ENCODE measurements around the gene ECM2. TPM values are rescaled to one million over a fixed set of nuclear protein-coding genes. Genes with fewer than 3 reads are reported as not detected.

The ECM2 gene
- total and polyA plus RNA-seq, 7 donors, result 1.2 to 7.8 (median 1.9) TPM

DNA sequence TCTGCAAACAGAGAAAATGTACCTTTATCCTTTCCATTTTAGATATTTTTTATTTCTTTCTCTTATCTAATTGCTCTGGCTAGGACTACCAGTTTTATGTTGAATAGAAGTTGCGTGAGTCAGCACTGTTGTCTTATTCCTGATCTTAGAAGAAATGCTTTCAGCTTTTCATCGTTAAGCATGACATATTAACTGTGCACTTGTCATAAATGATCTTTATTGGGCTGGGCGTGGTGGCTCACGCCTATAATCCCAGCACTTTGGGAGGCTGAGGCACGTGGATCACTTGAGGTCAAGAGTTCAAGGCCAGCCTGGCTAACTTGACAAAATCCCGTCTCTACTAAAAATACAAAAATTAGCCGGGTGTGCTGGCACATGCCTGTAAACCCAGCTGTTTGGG, 8.2 kb upstream of the ECM2 start:
- peaks cover 3% of the 10 kb centered on the region for H3K9me3 ChIP-seq
- no peaks in the 10 kb centered on the region for H3K27me3 ChIP-seq (ENCODE audit: insufficient read depth in 3 of 3, low read length in 2 of 3)
- ATAC-seq (no peak), DNase-seq (no peak)
- intact Hi-C loops (cut with DNase I), result no loop called here
- 61 to 70% (median 66%) methylated on average over 7 of the region's 7 CpGs for WGBS, 3 donors
- no peaks in the 10 kb centered on the region for H3K36me3 ChIP-seq (ENCODE audit: insufficient read depth in 1 of 2, low read depth in 1 of 2)
- H3K27ac ChIP-seq, result no peak overlapping the region
- H3K4me1 ChIP-seq, result no peaks in the 10 kb centered on the region
- TF ChIP-seq, protein P1, sequence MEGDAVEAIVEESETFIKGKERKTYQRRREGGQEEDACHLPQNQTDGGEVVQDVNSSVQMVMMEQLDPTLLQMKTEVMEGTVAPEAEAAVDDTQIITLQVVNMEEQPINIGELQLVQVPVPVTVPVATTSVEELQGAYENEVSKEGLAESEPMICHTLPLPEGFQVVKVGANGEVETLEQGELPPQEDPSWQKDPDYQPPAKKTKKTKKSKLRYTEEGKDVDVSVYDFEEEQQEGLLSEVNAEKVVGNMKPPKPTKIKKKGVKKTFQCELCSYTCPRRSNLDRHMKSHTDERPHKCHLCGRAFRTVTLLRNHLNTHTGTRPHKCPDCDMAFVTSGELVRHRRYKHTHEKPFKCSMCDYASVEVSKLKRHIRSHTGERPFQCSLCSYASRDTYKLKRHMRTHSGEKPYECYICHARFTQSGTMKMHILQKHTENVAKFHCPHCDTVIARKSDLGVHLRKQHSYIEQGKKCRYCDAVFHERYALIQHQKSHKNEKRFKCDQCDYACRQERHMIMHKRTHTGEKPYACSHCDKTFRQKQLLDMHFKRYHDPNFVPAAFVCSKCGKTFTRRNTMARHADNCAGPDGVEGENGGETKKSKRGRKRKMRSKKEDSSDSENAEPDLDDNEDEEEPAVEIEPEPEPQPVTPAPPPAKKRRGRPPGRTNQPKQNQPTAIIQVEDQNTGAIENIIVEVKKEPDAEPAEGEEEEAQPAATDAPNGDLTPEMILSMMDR (IDR thresholded peaks at IDR 0.05), result no peak
- no peak overlapping the region for H3K4me3 ChIP-seq

DNA sequence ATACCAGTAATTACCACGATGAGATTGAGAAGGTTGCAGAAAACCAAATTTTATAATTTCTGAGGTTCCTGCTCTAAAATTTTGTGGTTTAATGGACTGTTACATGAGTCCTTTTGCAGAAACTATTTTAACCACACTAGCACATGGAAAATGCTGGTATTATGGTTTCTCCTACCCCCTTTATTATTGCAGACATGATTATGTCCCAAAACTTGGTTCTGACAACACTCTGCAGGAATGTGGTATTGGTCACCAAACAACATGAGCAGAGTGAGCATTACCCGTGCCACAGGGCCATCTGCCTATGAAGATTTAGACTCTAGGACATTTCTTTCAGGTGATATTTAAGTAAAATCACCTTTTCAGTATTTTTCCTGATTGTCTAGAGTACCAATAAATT, 2.8 kb upstream of the ECM2 start:
- Histone ChIP-seq H3K9me3 (peaks cover 3% of the 10 kb centered on the region), H3K36me3 (ENCODE audit: insufficient read depth in 1 of 2, low read depth in 1 of 2) (no peaks in the 10 kb centered on the region), H3K4me1 (no peaks in the 10 kb centered on the region), H3K27me3 (ENCODE audit: insufficient read depth in 3 of 3, low read length in 2 of 3) (no peaks in the 10 kb centered on the region), H3K27ac (no peak overlapping the region), H3K4me3 (no peak overlapping the region)
- ATAC-seq, result no peak
- DNase-seq, result no peak
- 33 to 68% (median 34%) methylated on average over 2 of the region's 2 CpGs for WGBS, 3 donors
- intact Hi-C loops (cut with DNase I), result no loop called here
- TF ChIP-seq, protein P1 (IDR thresholded peaks at IDR 0.05), result no peak

DNA sequence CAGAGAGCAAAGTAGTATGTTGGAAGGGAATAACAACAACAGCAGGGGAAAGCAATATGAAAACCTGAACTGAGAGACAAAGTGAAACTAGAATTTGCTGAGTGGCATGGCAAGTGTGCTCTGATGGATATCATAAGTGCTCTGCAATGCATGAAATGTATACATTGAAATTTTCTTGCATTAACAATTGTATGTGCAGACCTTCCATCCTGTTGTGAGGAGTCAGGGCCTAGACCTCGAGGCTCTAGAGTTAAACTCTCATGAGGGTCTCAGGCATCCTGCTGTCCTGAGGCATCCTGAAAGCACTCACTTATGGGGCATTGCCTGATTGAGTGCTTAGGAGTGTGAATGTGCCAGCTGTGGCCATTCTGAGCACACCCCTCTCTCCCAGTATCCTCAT, 1.1 kb downstream of the ECM2 start:
- no peaks in the 10 kb centered on the region for H3K9me3 ChIP-seq
- ATAC-seq, result no peak
- peak overlapping the region; percentile 40 for H3K4me3 ChIP-seq
- 5 to 9% (median 8%) methylated on average over 1 of the region's 1 CpG for WGBS, 3 donors
- no peaks in the 10 kb centered on the region for H3K4me1 ChIP-seq
- intact Hi-C loops (cut with DNase I), result no loop called here
- no peak for DNase-seq
- no peaks in the 10 kb centered on the region for H3K27me3 ChIP-seq (ENCODE audit: insufficient read depth in 3 of 3, low read length in 2 of 3)
- TF ChIP-seq, protein P1 (IDR thresholded peaks at IDR 0.05), result no peak
- H3K27ac ChIP-seq, result no peak overlapping the region
- H3K36me3 ChIP-seq (ENCODE audit: insufficient read depth in 1 of 2, low read depth in 1 of 2), result no peaks in the 10 kb centered on the region

DNA sequence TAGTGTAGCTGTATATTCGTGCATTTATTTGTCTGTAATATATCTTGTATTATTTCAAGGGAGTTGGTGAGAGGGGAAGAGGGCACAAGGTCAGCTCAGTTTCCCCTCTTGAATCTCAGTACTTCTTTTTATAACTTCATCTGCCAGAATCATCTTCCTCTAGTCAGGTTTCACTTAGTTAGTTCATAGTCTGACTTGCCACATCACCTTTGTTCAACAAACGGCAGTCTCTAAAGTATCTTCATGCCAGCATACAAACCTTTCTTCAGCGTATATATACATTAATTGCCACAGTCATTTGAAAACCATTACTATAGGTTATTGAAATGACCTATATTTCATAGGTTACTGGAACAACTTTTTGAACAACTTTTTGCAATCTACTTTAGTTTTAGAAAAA, 1.6 kb downstream of the ECM2 start:
- peak overlapping the region; percentile 40 for H3K4me3 ChIP-seq
- no peaks in the 10 kb centered on the region for H3K4me1 ChIP-seq
- TF ChIP-seq, protein P1 (IDR thresholded peaks at IDR 0.05), result no peak
- ATAC-seq (no peak), DNase-seq (no peak)
- H3K9me3 ChIP-seq, result no peaks in the 10 kb centered on the region
- H3K27me3 ChIP-seq (ENCODE audit: insufficient read depth in 3 of 3, low read length in 2 of 3), result no peaks in the 10 kb centered on the region
- WGBS, 3 donors, result 64 to 76% (median 74%) methylated on average over 3 of the region's 3 CpGs
- intact Hi-C loops (cut with DNase I), result no loop called here
- no peaks in the 10 kb centered on the region for H3K36me3 ChIP-seq (ENCODE audit: insufficient read depth in 1 of 2, low read depth in 1 of 2)
- H3K27ac ChIP-seq, result no peak overlapping the region

DNA sequence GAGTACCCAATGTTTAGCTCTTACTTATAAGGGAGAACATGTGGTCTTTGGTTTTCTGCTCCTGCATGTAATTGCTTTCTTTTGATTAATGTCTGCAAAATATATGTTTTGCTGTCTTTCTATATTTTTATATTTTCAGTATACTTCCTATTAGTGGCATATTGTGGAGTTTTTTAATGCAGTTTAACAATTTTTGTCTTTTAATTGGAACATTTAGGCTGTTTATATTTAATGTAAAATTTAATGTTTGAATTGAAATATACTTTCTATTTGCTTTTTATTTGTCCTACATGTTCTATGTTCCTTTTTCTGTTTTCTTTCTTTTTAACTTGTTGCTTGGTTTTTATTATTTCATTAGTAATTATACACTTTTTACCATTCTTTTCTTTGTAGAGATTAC, 4.9 kb downstream of the ECM2 start:
- H3K4me1 ChIP-seq, result no peaks in the 10 kb centered on the region
- no peaks in the 10 kb centered on the region for H3K9me3 ChIP-seq
- no peak for ATAC-seq
- H3K27me3 ChIP-seq (ENCODE audit: insufficient read depth in 3 of 3, low read length in 2 of 3), result no peaks in the 10 kb centered on the region
- no peak overlapping the region for H3K27ac ChIP-seq
- TF ChIP-seq, protein P1 (IDR thresholded peaks at IDR 0.05), result no peak
- no peak overlapping the region for H3K4me3 ChIP-seq
- DNase-seq, result no peak
- intact Hi-C loops (cut with DNase I), result no loop called here
- no peaks in the 10 kb centered on the region for H3K36me3 ChIP-seq (ENCODE audit: insufficient read depth in 1 of 2, low read depth in 1 of 2)

Data from psoas muscle (tissue), 8 donors.